GM04504 (cell line): ENCODE measurements around the gene PEG3.
"Not testable (repeated sequence)": the region's sequence is repeated elsewhere in the genome, so short reads cannot be mapped to it uniquely, and the experiment has no call there.

ENCODE experiments used
- DNase-seq: peaks from one replicate; pipeline ENCODE4 v3.0.0-alpha.2; 2012; ENCODE audit warnings: low read depth

The PEG3 gene

DNA sequence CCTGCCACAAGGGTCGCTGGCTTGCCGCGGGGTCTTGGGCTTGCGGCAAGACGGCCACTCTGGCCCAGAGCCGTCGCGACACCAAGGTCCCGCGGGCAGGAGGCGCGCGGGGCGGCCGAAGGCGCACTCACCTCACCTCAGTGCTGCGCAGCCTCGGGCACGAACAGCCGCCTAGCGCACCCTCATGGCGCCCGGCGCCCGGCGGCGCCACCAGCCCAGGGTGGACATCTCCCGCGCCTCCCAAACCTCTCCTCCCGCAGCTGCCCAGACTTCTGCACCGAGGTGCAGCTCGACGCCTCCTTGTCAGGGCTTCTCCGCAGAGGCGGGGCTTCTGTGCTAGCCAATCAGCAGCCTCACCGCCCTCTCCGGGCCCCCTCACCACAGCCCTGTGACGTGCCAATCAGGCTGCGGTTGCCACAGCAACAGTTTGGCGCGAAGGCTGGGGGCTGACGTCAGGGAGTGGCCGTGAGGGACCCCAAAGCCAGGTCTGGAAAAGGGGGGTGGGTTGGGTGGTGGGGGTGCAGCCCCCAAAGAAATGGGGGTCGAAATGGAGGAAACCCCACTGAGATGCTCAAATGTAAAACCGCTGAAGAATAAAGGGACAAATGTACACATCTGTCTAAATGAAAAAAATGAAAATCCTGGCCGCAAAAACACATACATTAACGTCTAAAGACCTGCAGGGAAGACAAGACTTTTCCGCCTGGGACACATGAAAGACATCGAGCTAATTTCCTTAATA is at the start of gene PEG3, which contains the start of gene ZIM2:
TSS of gene PEG3 (minus strand) at position 276 of the 742 bp plus-strand sequence. CDS start 16,071 bp downstream, outside the sequence.
TSS of gene ZIM2 (minus strand) at position 276 of the 742 bp plus-strand sequence. CDS start 16,449 bp downstream, outside the sequence.
- DNase-seq = no peak

DNA sequence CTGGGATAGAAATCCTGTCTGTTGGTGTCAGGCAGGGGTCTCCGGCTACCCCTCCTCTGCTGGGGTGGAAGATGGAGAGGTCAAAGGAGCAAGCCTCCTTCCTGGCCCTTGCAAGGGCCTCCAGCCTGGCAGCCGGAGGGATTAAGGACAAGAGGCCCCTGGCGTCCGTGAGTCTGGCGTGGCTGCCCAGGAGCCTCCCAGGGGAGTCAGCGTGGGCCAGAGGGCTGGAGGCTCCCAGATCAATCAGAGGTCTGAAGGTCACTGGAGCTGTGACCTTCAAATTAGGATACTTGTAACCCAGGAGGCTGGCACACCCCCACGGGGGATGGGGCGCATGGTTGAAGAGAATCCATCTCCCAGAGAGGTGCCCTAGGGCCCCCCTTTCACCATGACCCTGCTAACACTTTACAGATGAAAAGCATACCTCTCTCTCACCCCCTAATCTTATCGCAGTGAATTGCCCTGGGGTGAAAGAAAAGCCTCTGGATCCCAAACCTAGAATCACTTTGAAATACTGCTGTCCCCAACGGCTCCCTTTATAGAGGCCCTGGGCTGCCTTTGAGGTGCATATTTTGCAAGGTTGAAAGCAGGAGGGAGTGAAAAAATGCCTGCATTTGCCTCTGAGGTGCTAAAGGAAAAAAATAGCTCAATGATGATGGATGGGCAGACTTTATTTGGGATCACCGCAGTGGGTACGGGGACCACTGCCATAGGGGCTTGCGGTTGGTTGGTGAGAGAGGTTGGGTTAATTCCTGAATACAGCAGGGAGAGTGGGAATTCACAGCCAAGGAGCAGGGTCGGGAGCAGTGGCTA is 44.9 kb upstream of the PEG3 start:
- no peak for DNase-seq

DNA sequence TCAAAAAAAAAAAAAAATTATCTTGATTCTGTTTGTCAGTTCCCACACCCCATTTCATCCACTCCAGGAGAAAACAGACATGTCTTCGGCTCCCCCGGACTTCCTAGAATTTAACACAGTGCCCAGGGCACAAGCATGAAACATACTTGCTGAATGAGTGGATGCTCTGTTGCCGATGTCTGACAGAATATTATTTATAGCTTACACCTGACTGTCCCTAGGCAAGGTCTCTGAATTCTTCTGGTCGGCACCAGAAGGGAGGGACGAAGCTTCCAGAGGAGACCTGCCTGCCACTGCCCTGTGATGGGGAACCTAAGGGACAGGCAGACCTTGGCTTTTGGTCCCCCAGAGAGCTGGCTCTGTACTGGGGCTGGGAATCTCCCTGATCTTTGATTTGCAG is 43.9 kb upstream of the PEG3 start:
- no peak for DNase-seq

DNA sequence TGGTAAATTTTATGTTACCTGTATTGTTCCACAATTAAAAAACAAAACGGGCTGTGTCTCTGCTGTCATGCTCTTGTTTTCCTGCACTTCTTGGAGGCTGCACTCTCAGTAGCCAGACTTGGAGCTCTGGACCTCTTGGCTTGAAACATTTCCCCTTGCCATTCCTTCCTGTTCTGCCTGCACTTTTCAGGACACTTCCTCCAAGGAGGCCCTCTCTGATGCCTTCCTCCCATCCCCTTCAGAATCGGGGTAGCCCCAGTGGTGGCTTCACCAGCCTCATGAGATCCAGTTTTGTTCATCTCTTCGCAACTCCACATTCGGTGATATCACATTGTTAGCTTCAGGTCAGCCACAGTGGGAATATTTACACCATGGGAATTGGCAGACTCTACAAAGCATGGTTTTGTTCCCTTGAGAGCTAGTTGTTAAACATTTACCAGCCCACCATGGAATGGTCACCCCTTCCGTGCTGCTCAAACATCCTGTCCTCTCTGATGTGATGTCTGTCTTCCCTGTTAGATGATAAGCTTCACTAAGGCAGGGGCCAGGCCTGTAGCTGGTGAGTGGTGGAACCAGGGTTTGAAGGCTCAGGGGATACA is 40.2 kb upstream of the PEG3 start:
- DNase-seq = no peak

DNA sequence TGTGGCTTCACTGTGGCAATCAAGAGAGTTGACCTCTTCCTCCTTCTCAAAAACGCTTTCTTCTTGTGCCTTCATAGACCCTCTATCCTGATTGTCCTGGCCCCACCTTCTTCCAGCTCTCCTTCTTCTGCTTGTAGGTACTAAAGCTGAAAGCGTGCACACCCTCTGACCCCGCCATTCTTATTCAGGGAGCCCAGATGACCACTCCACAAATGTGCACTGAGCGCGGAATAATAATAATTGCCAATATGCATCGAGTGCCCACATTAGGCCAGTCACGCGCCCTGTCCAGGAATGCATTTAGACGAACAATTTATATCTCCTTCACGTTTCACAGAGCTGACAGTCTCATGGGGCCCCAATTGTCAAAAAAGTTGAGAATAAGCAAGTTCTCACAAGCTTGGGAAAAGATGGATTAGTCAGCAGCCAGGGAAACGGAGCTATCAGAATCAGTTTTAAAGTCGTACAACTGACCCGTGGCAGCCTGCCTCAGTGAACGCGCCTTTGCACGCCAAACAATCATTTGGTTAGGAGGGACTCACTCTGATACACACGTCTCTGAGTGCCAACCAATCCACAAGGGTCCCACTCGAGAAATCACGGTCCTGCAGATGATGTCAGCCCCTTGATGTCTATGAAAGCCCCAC is 36.7 kb upstream of the PEG3 start:
- no peak for DNase-seq

DNA sequence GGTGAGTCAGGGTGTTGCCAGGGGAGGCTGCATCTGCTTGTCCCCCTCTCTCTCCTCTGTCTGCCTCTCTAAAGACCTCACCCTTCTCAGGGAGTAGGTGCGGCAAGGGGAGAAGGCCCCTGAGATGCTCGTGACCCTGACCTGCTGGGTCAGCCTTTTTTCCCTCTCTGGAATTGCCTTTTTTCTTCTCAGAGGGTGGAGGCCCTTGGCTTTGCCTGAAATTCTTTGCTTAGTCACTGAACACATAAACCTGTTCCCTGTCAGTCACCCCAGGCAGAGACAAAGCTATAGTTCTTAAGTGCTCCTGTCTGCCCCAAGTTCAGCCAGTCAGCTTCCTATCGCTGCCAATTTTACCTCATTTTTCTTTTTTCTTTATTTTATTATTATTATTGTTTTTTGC is 35.2 kb upstream of the PEG3 start:
- DNase-seq = no peak

DNA sequence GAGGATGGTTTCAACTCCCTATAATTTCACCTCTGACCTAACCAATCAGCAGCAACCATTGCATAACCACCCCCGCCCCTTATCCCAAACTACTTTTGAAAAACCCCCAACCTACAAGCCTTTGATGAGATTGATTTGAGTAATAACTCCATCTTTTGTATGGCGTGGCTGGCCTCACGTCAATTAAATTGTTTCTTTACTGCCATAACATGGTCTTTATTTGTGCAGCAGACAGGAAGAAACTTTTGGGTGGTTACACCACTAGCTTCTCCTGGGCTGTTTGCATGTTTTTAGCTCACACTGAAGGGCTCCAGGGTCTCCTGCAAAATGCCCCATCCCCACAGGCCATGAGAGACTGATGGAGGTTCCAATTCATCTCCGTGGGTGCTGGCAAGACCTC is 34.0 kb upstream of the PEG3 start:
- no peak for DNase-seq

DNA sequence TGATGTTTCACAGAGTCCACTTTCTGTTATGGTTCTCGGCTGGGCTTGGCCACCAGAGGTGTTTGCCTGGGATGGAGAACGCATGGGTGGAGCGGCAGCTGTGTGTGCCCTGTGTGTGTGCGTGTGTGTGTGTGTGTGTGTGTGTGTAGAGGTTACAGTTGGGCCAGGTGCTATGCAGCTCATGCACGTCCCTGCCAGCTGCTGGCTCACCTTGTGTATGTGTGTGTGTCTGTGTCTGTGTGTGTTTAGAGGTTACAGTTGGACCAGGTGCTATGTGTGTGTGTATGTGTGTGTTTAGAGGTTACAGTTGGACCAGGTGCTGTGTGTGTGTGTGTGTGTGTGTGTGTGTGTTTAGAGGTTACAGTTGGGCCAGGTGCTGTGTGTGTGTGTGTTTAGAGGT is 33.0 kb upstream of the PEG3 start:
- DNase-seq = no peak

DNA sequence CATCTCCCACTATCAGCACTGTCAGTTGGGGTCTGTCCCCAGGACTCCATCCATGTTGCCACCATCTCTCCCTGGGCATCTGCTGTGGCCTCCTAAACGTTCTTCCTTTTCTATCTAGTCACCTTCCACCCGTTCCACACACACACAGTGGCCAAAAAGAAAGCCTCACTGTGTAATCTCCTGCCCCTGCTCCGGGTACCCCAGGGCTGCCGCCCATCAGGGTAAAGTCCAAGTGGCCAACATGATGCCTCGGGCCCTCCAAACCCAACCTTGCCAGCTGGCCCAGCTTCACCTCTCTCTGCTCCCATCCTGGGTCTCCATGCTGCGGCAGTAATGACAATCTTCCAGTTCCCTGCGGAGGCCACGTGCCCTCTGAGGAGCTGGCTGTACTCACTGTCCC is 29.4 kb upstream of the PEG3 start:
- DNase-seq = no peak

DNA sequence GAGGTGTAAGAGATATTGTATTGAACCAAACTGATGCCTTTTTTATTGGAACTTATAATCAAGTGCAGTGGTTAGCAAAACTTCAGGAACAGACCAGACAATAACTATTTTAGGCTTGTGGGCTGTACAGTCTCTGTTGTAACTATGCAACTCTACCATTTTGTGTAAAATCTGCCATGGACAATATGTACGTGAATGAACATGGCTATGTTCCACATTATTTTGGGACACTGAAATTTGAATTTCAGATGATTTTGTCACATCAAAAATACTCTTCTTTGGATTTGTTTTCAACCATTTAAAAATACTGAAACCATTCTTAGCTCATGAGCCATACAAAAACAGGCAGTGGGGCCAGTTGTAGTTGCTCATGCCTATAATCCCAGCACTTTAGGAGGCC is 27.9 kb upstream of the PEG3 start:
- DNase-seq = no peak

DNA sequence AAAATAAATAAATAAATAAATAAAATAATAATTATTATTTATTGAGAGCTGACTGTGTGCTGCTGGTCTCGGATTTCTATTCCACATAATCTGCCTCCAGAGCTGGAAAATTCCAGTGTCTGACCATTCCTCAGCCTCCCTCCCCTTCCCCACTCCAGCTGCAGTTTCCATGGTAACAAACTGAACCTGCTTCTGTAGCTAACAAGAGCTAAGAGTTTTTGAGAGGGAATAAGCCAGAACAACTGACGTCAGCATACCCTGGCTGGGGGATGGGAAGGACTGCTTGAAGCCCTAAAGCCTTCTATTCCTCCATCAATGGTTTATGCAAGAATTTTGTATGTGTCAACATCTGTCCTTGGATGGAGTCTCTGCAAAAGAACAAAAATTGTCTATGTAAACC is 26.0 kb upstream of the PEG3 start:
- DNase-seq = no peak

DNA sequence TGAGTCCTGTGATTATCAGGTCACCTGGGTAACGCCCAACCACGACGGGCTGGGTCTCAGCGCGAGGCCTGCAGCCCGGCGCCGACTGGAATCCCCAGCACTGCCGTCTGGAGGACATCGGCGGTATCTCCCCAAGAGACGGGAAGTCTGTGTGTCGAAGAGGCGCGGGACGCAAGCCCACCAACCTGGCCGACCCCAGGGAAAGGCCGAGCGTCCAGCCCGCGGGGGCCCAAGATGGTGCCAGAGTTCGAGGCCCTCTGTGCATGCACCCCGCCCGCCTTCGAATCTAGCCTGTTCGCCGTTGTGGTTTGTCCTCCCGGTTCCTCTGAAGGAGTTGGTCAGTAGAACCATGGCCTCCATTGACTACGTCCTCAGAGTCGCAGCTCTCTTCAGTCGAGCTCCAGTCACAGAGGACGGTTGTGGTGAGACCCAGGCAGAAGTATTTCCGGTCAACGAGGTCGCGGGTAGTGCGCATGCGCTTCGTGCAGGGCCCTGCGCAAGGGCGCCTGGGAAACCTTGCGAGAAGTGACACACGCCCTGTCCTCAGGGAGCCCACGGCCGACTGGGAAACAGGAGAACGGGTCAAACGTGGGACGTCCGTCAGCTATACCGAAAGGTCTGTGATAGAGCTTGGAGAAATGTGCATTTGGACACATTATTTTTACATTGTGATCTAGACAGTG is 24.1 kb upstream of the PEG3 start:
- no peak for DNase-seq

DNA sequence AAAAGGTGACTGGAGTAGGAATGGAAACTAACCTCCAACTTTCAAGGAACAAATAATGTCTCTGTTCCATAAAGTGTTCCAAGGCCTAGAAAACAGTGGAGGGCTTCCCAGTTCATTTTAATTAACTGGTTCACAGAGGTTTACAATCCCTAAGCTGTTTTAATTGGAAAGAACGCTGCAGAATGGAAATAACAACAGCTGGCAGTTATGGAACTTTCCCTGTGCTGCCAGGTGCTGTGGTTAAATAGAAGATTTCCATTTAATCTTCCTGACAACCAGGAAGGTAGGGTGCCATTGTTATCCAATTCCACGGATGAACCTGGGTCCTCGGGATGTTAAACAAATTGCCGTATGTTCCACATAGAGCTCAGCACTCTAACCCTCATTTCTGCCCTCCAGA is 22.2 kb upstream of the PEG3 start:
- no peak for DNase-seq

DNA sequence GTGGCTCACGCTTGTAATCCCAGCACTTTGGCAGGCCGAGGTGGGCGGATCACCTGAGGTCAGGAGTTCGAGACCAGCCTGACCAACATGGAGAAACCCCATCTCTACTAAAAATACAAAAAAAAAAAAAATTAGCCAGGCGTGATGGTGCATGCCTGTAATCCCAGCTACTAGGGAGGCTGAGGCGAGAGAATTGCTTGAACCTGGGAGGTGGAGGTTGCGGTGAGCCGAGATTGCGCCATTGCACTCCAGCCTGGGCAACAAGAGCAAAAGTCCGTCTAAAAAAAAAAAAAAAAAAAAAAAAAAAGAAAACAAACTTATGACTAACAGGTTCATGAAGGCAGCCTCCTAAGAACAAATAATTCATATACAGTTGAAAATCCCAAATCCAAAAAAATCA is 19.9 kb upstream of the PEG3 start:
- not testable (repeated sequence) for DNase-seq

DNA sequence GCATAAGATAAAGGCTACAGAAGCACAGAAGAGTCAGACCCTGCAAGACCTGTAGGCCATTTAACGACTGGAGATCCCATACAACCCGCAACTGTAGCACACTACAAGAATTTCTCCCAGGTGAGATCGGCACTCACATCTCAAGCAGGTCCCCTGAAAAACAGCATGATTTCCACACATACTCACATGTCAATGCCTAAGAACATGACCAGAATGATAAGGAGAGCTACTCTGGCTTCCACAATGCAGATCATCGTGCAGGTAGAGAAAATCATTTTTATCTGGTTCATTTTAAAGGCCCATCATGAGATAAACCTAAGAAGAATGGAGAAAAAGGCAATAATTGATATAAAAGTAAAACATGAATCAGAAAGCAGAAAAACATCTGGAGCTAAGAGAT is 17.5 kb upstream of the PEG3 start:
- DNase-seq = no peak

DNA sequence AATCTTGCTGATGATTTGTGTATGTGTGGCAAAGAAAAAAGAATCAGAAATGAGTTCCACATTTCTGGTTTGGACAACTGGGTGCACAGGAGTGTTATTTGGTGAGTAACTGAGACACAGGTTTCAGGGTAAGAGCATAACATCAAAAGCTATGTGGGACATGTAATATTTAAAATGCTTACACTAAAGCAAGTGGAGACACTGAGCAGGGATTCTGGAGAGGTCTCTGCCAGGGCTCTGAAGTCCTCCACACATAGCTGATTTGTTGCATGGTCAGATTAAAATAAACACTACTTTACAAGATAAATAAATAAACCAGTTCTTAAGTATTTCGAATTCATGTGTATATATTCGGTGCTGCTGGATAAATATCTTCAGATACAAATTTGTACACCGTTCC is 16.3 kb upstream of the PEG3 start:
- no peak for DNase-seq

DNA sequence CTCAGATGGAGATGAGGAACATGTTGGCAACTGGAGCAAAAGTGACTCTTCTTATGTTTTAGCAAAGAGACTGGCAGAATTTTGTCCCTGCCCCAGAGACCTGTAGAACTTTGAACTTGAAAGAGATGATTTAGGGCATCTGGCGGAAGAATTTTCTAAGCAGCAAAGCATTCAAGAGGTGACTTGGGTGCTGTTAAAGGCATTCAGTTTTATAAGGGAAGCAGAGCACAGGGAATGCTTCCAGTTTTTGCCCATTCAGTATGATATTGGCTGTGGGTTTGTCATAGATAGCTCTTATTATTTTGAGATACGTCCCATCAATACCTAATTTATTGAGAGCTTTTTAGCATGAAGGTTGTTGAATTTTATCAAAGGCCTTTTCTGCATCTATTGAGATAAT is 11.8 kb upstream of the PEG3 start:
- DNase-seq = not testable (repeated sequence)

DNA sequence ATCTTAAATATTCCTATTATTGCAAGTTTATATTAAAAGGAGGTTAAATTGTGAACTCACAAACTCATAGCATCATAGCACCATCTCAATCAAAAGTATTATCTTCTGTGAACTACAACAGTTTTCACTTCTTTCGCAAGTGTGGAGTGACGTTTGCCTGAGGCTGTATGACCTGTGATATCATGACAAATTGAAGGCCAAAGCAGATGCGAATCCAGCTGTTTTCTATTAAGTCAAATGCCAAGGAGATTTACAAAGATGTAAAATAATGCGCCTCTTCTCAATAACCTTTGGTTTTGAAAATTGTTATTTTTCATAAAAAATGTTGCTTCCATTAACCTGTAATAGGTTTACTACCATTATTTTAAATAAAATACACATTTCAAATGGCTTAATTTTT is 7.6 kb upstream of the PEG3 start:
- DNase-seq = no peak

DNA sequence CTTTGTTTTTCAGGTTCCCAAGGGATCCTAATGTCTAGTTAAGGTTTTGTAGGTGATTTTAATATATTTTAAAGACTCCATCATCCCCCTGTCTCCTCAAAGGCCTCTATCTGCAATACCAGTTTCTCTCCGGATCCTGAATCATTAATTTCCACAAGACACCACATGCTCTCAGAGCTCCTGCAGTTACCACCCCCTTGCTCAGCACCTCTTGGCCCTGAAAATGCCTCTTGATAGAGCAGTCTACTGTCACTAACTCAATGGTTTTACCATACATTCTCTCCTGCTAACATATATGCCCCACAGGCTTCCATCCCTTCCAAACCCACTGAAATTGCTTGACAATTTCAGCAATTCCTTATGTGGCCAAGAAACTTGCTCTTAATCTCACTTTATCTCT is 1.9 kb upstream of the PEG3 start:
- DNase-seq = no peak

DNA sequence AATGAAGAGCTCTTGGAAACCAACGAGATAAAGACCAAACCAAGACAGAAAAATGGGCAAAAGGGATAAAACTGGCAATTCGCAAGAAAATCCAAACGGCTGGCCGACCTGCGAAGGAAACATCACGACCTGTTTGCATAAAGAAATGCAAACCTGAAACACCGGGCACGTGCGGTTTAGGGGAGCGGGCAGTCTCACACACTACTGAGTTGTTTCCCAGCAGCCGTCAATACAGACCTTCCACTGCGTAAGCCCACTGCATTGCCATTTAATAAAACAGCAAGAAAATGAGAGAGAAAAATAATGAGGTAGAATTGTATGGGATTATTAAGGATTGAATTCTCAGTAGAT is 642 bp upstream of the PEG3 start:
- no peak for DNase-seq

DNA sequence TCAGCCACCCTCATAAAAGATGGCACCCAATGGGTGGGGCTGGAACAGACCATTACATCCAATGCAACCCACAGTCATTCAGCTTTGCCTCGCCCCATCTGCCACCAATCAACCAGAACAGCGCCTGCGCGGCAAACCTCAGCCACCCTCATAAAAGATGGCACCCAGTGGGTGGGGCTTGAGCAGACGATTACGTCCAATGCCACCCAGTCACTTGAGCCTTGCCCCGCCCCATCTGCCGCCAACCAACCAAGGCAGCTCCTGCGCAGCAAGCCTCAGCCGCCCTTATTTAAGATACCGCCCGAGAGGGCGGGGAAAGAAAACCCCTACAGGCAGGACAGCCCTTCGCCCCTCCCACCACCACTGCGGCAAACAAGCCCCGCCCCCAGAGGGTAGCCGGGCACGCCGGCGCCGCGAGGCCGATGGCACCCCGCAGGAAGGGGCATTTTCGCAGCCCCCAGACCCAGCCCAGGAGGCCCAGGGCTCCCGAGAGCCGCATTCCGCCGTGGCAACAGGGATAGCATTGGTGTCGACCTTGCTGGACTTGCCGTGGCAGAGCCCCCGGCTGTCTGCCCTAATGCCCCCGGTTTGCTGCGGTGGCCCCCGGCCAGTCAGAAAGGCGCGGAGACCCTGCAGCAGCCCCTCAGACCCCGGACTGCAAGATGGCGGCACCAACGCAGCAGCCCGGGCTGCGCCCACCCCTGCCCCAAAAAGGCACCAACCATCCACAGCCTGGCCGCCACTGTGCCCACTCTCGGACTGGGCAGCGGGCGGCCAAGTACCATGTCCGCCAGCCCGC is 675 bp downstream of the PEG3 start:
- no peak for DNase-seq
